Measurements from ENCODE around the gene CTCF.

GRCh38 chr16:67685388-67686112 is 123.2 kb downstream of the CTCF start:
- TF ChIP-seq POLR2A (IDR thresholded peaks at IDR 0.05; ENCODE audit: low read depth, low read length): no peak
- TF ChIP-seq TAF1 (IDR thresholded peaks at IDR 0.05; ENCODE audit: borderline replicate concordance, low read depth, low read length): no peak
- TF ChIP-seq POLR2AphosphoS5 (IDR thresholded peaks at IDR 0.05; ENCODE audit: low read depth, low read length): no peak

All from GM12892 (cell line).